Left ventricle myocardium inferior (tissue), 1 donor: ENCODE results near the gene USP54. TPM values are rescaled to one million over a fixed set of nuclear protein-coding genes. Genes with fewer than 3 reads are reported as not detected.
A peak's percentile ranks its signal among the peaks of the same experiment; 100 is the strongest.
"Not testable (repeated sequence)": the region's sequence is repeated elsewhere in the genome, so short reads cannot be mapped to it uniquely, and the experiment has no call there.

Experiments
- DNase-seq: peaks from one replicate; pipeline ENCODE4 v3.0.0-alpha.2; 2020
- H3K27ac ChIP-seq: fragments of 200-600 bp; replicated peaks from 2 replicates; pipeline ENCODE4 v1.8.0; 2021
- H3K27me3 ChIP-seq: fragments of 200-600 bp; 2 replicates; pipeline ENCODE4 v1.8.0; 2021; ENCODE audit warnings: low read depth
- H3K36me3 ChIP-seq: fragments of 200-600 bp; 2 replicates; pipeline ENCODE4 v1.8.0; 2021
- H3K4me1 ChIP-seq: fragments of 200-600 bp; 2 replicates; pipeline ENCODE4 v1.8.0; 2021
- H3K4me3 ChIP-seq: fragments of 200-600 bp; 2 replicates; pipeline ENCODE4 v1.8.0; 2021; ENCODE audit warnings: mild to moderate bottlenecking, moderate library complexity
- H3K9me3 ChIP-seq: fragments of 200-600 bp; replicated peaks from 2 replicates; pipeline ENCODE4 v1.8.0; 2021
- intact Hi-C: fragments of 100-400 bp; cut with micrococcal nuclease; formaldehyde crosslinking; loops from one replicate; pipeline ENCODE4 v1.11.0; 2022
- total RNA-seq: library from RNA; stranded (reverse); fragmentation: NEBNext Ultra II Directional; extraction: Animal tissue kit (Norgen Biotek cat#: 25700); gene quantifications from one replicate; pipeline ENCODE4 v1.2.1, GENCODE V29; 2021
- TF ChIP-seq, protein P1 (sequence below): fragments of 200-600 bp; IDR thresholded peaks from 2 replicates; pipeline ENCODE4 v1.8.0; 2021; ENCODE audit warnings: antibody characterized with exemption, mild to moderate bottlenecking, borderline replicate concordance
- donor health status: DM: no; HTN: yes; CAD: no; lungs with severe emphysema.

The USP54 gene
- total RNA-seq, 1 donor from 2014 or later = 19.6 TPM

DNA sequence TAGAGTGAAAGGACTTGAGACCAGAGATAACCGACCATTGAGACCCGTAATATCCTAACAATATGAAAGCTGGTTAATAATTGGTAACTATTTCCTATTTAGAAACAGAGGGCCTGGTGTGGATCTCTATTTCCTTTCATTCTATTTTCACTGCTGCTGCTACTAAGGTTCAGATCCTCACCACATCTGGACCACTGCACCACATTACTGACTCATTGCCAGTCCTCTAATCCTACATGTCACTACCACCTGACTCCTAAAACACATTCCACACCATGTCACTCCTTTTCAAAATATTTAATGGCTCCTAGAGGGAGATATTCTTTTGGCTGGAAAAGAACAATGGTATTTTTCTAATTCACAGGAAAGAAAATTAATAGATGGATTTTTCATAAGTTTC is 6.4 kb downstream of the USP54 start:
- H3K27ac ChIP-seq = peak overlapping the region; percentile 12

DNA sequence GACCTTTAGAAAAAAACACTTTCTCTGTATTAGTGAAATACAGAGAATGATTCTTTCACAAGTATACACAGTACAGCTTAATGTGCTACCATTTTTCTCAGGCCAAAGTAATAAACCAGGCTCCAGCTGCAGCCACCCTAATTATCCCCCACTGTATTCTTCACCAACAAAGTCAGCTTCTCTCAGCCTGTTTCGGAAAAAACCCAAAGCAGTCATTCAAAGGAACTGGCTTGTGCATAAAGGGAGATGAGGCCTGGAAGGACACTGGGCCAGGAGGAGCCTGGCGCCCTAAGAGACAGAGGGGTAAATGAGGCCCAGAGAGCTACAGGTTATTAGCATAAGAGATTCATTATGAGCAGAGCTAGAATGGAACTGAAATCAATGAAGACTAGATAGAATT is 9.2 kb downstream of the USP54 start:
- TF ChIP-seq, protein P1, sequence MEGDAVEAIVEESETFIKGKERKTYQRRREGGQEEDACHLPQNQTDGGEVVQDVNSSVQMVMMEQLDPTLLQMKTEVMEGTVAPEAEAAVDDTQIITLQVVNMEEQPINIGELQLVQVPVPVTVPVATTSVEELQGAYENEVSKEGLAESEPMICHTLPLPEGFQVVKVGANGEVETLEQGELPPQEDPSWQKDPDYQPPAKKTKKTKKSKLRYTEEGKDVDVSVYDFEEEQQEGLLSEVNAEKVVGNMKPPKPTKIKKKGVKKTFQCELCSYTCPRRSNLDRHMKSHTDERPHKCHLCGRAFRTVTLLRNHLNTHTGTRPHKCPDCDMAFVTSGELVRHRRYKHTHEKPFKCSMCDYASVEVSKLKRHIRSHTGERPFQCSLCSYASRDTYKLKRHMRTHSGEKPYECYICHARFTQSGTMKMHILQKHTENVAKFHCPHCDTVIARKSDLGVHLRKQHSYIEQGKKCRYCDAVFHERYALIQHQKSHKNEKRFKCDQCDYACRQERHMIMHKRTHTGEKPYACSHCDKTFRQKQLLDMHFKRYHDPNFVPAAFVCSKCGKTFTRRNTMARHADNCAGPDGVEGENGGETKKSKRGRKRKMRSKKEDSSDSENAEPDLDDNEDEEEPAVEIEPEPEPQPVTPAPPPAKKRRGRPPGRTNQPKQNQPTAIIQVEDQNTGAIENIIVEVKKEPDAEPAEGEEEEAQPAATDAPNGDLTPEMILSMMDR = no peak
- no peak overlapping the region for H3K27ac ChIP-seq

More for the DNA sequence above, 6.4 kb downstream of the USP54 start:
- intact Hi-C loops = no loop called here
- DNase-seq = no peak
- Histone ChIP-seq H3K9me3 (no peaks in the 10 kb centered on the region), H3K27me3 (no peaks in the 10 kb centered on the region), H3K4me1 (peaks cover 49% of the 10 kb centered on the region), H3K36me3 (no peaks in the 10 kb centered on the region), H3K4me3 (no peak overlapping the region)
- TF ChIP-seq, protein P1 = no peak

DNA sequence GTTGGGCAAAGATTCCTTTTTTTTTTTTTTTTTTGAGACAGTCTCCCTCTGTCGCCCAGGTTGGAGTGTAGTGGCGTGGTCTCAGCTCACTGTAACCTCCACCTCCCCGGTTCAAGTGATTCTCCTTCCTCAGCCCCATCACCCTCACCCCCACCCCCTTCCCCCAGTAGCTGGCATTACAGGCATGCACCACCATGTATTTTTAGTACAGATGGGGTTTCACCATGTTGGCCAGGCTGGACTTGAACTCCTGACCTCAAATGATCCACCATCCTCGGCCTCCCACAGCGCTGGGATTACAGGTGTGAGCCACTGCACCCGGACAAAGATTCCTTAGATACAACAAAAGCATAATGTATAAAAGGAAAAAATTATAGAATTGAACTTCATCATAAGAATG is 12.2 kb downstream of the USP54 start:
- DNase-seq, intact Hi-C loops, H3K4me3 ChIP-seq, H3K36me3 ChIP-seq, H3K27me3 ChIP-seq, H3K9me3 ChIP-seq: not testable (repeated sequence)
- Histone ChIP-seq H3K4me1 (peaks cover 51% of the 10 kb centered on the region), H3K27ac (peak overlapping the region; percentile 87)

More for the DNA sequence above, 9.2 kb downstream of the USP54 start:
- no peak for DNase-seq
- no peak overlapping the region for H3K4me3 ChIP-seq
- H3K4me1 ChIP-seq = peaks cover 45% of the 10 kb centered on the region
- H3K27me3 ChIP-seq = no peaks in the 10 kb centered on the region
- H3K36me3 ChIP-seq = no peaks in the 10 kb centered on the region
- no peaks in the 10 kb centered on the region for H3K9me3 ChIP-seq
- intact Hi-C loops = no loop called here

DNA sequence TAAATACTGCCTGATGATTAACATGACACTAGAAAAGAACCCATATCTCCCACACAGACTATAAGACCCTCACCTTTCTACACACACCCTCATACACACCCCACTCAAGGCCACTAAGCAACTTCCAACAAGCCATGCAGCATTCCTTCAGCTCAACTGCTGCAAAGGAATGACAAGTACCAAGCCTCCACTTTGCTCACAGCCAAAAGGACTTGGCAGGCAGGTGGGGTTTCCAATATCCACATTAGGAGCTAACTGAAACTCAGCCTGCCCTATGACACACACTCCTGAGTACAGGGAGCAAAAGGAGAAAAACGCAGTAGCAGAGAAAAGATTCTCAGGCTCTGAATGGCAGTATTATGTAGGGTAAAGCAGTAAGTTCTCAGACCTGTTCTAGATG is 13.4 kb downstream of the USP54 start:
- TF ChIP-seq, protein P1 = no peak
- intact Hi-C loops = no loop called here

DNA sequence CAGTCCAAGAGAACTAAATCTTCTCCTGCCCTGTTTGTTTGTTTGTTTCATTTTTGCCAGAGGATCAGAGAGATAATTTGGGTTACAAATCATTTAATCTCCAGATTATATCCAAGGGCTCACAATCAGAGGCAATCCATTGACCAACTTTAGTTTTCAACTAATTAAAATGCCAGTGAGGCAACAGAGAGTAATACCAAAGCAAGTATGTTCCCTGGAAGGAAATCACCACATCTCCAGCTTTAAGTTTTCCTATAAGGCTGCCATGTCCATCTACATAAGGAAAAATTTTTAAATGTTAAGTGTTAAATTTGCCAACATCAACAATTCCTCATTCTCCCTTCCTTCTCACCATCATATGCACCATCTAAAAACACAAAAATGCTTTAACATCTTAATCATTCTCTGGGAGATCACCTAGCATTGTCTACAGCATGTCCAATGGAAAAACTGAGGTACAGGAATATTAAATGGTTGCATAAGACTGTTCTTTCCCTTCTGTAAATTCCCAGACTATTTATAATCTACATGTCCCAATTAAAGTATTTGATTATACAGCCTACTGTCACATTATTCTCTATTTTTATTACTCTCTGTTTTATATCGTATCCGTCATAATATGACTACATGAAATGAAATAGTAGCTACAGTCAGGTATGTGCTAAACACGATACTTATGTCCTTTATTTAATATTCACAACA is 14.1 kb downstream of the USP54 start:
- peaks cover 57% of the 10 kb centered on the region for H3K4me1 ChIP-seq
- peak overlapping the region; percentile 87 for H3K27ac ChIP-seq
- TF ChIP-seq, protein P1 = no peak

More for the DNA sequence above, 13.4 kb downstream of the USP54 start:
- Histone ChIP-seq H3K27ac (peak overlapping the region; percentile 87), H3K36me3 (no peaks in the 10 kb centered on the region), H3K4me1 (peaks cover 53% of the 10 kb centered on the region), H3K9me3 (no peaks in the 10 kb centered on the region), H3K4me3 (peak overlapping the region; percentile 13), H3K27me3 (no peaks in the 10 kb centered on the region)
- peak; percentile 59 for DNase-seq

GRCh38 chr10:73576178-73576889 is 14.8 kb downstream of the USP54 start:
- intact Hi-C loops = no loop called here
- peaks cover 51% of the 10 kb centered on the region for H3K4me1 ChIP-seq
- TF ChIP-seq, protein P1 = no peak
- H3K27ac ChIP-seq = peak overlapping the region; percentile 87
- no peaks in the 10 kb centered on the region for H3K36me3 ChIP-seq
- H3K4me3 ChIP-seq = peak overlapping the region; percentile 58
- no peaks in the 10 kb centered on the region for H3K27me3 ChIP-seq
- no peaks in the 10 kb centered on the region for H3K9me3 ChIP-seq
- no peak for DNase-seq

More for the DNA sequence above, 14.1 kb downstream of the USP54 start:
- peak overlapping the region; percentile 58 for H3K4me3 ChIP-seq
- DNase-seq = no peak
- intact Hi-C loops = no loop called here
- no peaks in the 10 kb centered on the region for H3K9me3 ChIP-seq
- no peaks in the 10 kb centered on the region for H3K36me3 ChIP-seq
- H3K27me3 ChIP-seq = no peaks in the 10 kb centered on the region

DNA sequence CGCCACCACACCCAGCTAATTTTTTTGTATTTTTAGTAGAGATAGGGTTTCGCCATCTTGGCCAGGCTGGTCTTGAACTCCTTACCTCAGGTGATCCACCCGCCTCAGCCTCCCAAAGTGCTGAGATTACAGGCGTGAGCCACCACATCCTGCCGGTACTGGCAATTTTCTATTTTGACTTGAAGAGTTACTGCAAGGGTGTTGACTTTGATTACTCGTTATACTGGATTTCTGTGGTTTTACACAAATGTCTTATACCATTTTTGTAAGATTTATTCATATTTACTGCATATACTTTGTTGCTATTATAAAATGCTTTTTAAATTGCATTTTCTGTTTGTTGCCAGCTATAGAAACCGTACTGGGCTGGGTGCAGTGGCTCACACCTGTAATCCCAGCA is 24.1 kb downstream of the USP54 start:
- H3K36me3 ChIP-seq = peaks cover 45% of the 10 kb centered on the region
- H3K27me3 ChIP-seq, H3K4me3 ChIP-seq, H3K27ac ChIP-seq, intact Hi-C loops, DNase-seq, H3K4me1 ChIP-seq, H3K9me3 ChIP-seq: not testable (repeated sequence)
